H7 (cell line): ENCODE results near the gene KRTAP10-6. TPM values are rescaled to one million over a fixed set of nuclear protein-coding genes. Genes with fewer than 3 reads are reported as not detected.
A peak's percentile ranks its signal among the peaks of the same experiment; 100 is the strongest.
"Not testable (repeated sequence)": the region's sequence is repeated elsewhere in the genome, so short reads cannot be mapped to it uniquely, and the experiment has no call there.

Experiments
- DNase-seq: peaks from one replicate; pipeline ENCODE4 v3.0.0; 2012
- H3K27me3 ChIP-seq: 2 replicates; pipeline ENCODE4 v1.6.0; 2011; ENCODE audit warnings: mild to moderate bottlenecking, low read length; ENCODE audit not compliant: control insufficient read depth, insufficient read depth
- H3K36me3 ChIP-seq: replicated peaks from 2 replicates; pipeline ENCODE4 v1.5.1; 2011; ENCODE audit warnings: low read length; ENCODE audit not compliant: control insufficient read depth, insufficient read depth
- H3K4me3 ChIP-seq: 2 replicates; pipeline ENCODE4 v1.5.1; 2011; ENCODE audit warnings: low read depth, mild to moderate bottlenecking, control low read depth, low read length, moderate library complexity; ENCODE audit not compliant: insufficient read depth
- total RNA-seq: library from RNA; depleted of rRNA; stranded (reverse); fragments of >200 nt; shearing (Covaris generic); gene quantifications from 2 replicates; pipeline ENCODE4 v1.2.3, GENCODE V29; 2014; rRNA removed

Gene KRTAP10-6, protein sequence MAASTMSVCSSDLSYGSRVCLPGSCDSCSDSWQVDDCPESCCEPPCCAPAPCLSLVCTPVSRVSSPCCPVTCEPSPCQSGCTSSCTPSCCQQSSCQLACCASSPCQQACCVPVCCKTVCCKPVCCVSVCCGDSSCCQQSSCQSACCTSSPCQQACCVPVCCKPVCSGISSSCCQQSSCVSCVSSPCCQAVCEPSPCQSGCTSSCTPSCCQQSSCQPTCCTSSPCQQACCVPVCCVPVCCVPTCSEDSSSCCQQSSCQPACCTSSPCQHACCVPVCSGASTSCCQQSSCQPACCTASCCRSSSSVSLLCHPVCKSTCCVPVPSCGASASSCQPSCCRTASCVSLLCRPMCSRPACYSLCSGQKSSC
- total RNA-seq: not detected in 2 replicates

DNA sequence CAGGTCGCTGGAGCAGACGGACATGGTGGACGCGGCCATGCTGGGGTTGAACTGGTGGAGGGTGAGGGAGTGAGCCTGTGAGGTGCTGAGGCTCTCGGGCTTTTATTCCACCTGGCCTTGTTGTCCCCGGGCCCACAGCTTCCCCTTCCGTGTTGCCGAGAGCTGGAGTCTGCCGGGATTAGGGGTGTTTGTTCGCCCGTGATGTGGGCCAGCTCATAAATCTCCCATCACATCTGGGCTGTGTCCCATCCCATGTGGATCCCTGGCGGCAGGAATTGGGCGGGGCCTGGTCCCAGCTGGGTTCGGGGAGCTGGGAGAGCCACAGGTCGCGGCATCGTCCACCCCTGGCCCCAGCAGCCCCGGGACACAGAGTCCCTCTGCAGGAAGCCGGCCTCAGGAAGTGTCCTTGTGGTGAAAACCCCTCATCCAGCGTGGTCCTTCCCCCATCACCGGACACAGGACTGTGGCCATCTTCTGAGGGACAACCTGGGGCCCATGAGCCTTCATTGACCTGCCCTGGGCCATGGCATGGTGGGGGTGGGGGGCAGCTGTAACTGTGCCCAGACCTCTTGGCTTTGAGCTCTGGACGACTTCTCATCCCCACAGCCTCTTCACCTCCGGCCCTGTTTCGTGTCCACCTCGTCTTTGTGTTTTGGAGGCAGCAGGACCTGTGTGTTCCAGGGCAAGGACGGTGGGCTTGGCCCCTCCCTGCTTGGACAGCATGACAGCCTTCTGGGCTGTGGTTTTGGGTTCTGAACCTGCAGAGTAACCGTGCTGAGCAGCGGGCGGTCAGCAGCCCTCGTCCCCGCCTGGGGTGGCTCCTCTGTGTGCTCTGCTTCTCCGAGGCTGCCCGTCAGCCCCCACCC lies at the start of gene KRTAP10-6:
KRTAP10-6 (minus strand) TSS at position 60 of the 866 bp plus-strand sequence; CDS start at position 39, 21 bp downstream.
- Histone ChIP-seq H3K4me3 (no peak within 1 kb of the TSS), H3K27me3 (no peaks in the 10 kb centered on the region), H3K36me3 (no peaks in the 10 kb centered on the region)
- peak; percentile 57 for DNase-seq

- Histone ChIP-seq H3K27me3 (no peaks in the 10 kb centered on the region), H3K36me3 (no peaks in the 10 kb centered on the region), H3K4me3 (no peak overlapping the region)
- DNase-seq: no peak
Observed at GRCh38 chr21:44640761-44641160, 48.5 kb upstream of the KRTAP10-6 start.

DNA sequence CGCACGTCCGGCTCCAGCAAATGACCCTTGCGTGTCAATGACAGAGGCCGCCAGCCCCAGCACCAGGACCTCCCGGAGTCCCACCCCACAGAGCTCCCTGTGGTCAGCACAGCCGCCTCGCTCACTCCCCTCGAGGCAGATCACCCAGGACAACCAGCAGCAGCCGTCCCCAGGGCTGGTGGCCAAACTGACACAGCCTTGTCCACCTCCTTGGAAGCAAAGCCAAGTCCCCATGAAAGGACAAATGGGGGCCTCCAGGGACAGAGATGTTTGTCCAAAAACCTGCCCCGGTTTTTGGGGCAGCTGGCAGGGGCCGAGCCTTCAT lies 47.0 kb upstream of the KRTAP10-6 start:
- Histone ChIP-seq H3K4me3 (no peak overlapping the region), H3K27me3 (no peaks in the 10 kb centered on the region), H3K36me3 (no peaks in the 10 kb centered on the region)
- DNase-seq: no peak

DNA sequence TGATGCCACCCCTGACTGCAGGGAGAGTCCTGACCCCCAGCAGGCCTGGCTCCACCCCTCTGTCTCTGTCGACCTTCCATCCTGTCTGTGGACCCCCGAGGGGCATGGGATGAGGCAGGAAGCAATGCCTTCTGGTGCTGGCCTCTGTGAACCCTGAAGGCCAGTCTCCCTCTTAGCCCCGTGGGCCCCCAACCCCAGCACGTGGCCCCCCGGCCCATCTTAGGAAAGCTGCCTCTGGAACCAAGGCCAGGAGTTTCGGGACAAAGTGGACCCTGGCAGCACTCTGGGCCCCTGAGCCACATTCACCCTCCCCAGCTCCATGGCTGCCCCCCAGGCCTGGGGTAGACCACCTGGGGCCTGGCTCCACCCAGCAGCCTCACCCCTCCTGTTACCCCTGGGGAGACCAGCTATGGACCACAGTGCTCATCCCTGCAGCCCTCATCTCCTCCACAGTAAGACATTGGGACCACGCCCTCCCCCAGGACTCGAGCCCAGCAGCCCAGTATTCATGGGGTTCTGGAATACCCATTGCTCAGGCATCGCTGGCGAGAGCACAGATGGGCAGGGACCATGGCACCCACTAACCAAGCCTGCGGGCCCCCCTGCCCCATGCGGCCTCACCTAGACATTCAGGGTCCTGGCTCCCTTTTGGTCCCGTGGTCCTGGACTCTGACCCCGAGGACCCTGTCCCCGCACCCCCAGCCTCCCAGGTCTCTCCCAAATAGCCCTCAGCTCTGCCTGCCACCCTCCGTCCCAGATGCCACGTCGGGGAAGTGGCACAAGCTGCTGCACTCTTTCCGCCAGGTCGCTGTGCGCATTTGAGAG lies 46.4 kb upstream of the KRTAP10-6 start:
- H3K27me3 ChIP-seq, DNase-seq, H3K4me3 ChIP-seq: not testable (repeated sequence)

GRCh38 chr21:44637851-44638348 lies 45.6 kb upstream of the KRTAP10-6 start:
- not testable (repeated sequence) for DNase-seq, H3K36me3 ChIP-seq, H3K27me3 ChIP-seq, H3K4me3 ChIP-seq

More for the DNA sequence above, 46.4 kb upstream of the KRTAP10-6 start:
- not testable (repeated sequence) for H3K36me3 ChIP-seq

GRCh38 chr21:44637018-44637850 lies 44.9 kb upstream of the KRTAP10-6 start, which contains the start of gene KRTAP10-10:
TSS of gene KRTAP10-10 (plus strand) at chr21:44637356. CDS start at chr21:44637418, 62 bp downstream.
- Histone ChIP-seq H3K36me3 (no peaks in the 10 kb centered on the region), H3K27me3 (no peaks in the 10 kb centered on the region), H3K4me3 (no peak within 1 kb of the TSS)
- DNase-seq: no peak

GRCh38 chr21:44636209-44637017 lies 44.1 kb upstream of the KRTAP10-6 start:
- H3K36me3 ChIP-seq: no peaks in the 10 kb centered on the region
- H3K4me3 ChIP-seq: no peak overlapping the region
- H3K27me3 ChIP-seq: no peaks in the 10 kb centered on the region
- DNase-seq: no peak

- Histone ChIP-seq H3K36me3 (no peaks in the 10 kb centered on the region), H3K27me3 (no peaks in the 10 kb centered on the region), H3K4me3 (no peak overlapping the region)
- DNase-seq: no peak
Observed at GRCh38 chr21:44632067-44632466, 39.8 kb upstream of the KRTAP10-6 start.

GRCh38 chr21:44630440-44630839 lies 38.1 kb upstream of the KRTAP10-6 start:
- Histone ChIP-seq H3K36me3 (no peaks in the 10 kb centered on the region), H3K27me3 (no peaks in the 10 kb centered on the region), H3K4me3 (no peak overlapping the region)
- DNase-seq: no peak

GRCh38 chr21:44628707-44629391 lies 36.5 kb upstream of the KRTAP10-6 start:
- Histone ChIP-seq H3K27me3 (no peaks in the 10 kb centered on the region), H3K36me3 (no peaks in the 10 kb centered on the region), H3K4me3 (no peak overlapping the region)
- DNase-seq: peak; percentile 26

GRCh38 chr21:44627831-44628233 lies 35.5 kb upstream of the KRTAP10-6 start:
- not testable (repeated sequence) for H3K27me3 ChIP-seq, H3K4me3 ChIP-seq, H3K36me3 ChIP-seq, DNase-seq

DNA sequence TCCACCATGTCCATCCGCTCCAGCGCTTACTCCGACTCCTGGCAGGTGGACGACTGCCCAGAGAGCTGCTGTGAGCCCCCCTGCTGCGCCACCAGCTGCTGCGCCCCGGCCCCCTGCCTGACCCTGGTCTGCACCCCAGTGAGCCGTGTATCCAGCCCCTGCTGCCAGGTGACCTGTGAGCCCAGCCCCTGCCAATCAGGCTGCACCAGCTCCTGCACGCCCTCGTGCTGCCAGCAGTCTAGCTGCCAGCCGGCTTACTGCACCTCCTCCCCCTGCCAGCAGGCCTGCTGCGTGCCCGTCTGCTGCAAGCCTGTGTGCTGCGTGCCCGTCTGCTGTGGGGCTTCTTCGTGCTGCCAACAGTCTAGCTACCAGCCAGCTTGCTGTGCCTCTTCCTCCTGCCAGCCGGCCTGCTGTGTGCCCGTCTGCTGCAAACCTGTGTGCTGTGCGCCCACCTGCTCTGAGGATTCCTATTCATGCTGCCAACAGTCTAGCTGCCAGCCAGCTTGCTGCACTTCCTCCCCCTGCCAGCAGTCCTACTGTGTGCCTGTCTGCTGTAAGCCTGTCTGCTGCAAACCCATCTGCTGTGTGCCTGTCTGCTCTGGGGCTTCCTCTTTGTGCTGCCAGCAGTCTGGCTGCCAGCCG lies 35.0 kb upstream of the KRTAP10-6 start:
- not testable (repeated sequence) for DNase-seq, H3K4me3 ChIP-seq, H3K27me3 ChIP-seq, H3K36me3 ChIP-seq
